Measurements from ENCODE around the gene ADAMTS17. TPM values are rescaled to one million over a fixed set of nuclear protein-coding genes. Genes with fewer than 3 reads are reported as not detected.

The ADAMTS17 gene
- total RNA-seq, 1 experiment from 2014 or later: 3.2 TPM

- H3K36me3 ChIP-seq (ENCODE audit: low read depth): no peaks in the 10 kb centered on the region
- H3K9me3 ChIP-seq (ENCODE audit: insufficient read depth, low read depth): no peaks in the 10 kb centered on the region
- no peak overlapping the region for H3K4me2 ChIP-seq
- no peaks in the 10 kb centered on the region for H3K27me3 ChIP-seq (ENCODE audit: insufficient read depth, low read depth)
- intact Hi-C loops (cut with micrococcal nuclease; ENCODE audit: unreplicated experiment): no loop called here
- H3F3A ChIP-seq (ENCODE audit: insufficient read depth, low read depth): no peaks in the 10 kb centered on the region
- POLR2A ChIA-PET (ENCODE audit: unreplicated experiment): no interaction called here
- no peak overlapping the region for H3K27ac ChIP-seq
- CTCF ChIA-PET: no interaction called here
- BruUV-seq (replicated peaks): no TSS peak
- no peak overlapping the region for H3K4me3 ChIP-seq
- H2AFZ ChIP-seq: no peak overlapping the region
- no peaks in the 10 kb centered on the region for H3K9me2 ChIP-seq (ENCODE audit: insufficient read depth)
- H3K4me1 ChIP-seq (replicated peaks; ENCODE audit: insufficient read depth): no peaks in the 10 kb centered on the region
- TF ChIP-seq, protein P1, sequence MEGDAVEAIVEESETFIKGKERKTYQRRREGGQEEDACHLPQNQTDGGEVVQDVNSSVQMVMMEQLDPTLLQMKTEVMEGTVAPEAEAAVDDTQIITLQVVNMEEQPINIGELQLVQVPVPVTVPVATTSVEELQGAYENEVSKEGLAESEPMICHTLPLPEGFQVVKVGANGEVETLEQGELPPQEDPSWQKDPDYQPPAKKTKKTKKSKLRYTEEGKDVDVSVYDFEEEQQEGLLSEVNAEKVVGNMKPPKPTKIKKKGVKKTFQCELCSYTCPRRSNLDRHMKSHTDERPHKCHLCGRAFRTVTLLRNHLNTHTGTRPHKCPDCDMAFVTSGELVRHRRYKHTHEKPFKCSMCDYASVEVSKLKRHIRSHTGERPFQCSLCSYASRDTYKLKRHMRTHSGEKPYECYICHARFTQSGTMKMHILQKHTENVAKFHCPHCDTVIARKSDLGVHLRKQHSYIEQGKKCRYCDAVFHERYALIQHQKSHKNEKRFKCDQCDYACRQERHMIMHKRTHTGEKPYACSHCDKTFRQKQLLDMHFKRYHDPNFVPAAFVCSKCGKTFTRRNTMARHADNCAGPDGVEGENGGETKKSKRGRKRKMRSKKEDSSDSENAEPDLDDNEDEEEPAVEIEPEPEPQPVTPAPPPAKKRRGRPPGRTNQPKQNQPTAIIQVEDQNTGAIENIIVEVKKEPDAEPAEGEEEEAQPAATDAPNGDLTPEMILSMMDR (conservative IDR thresholded peaks at IDR 0.05): no peak
- TF ChIP-seq EZH2 (IDR thresholded peaks at IDR 0.05; ENCODE audit: low read depth): no peak
- DNase-seq: no peak
- H3K79me2 ChIP-seq (ENCODE audit: low read depth): no peaks in the 10 kb centered on the region
- H4K20me1 ChIP-seq (ENCODE audit: insufficient read depth): no peaks in the 10 kb centered on the region
These were observed 352.7 kb downstream of the ADAMTS17 start for GRCh38 chr15:99989095-99989494.

DNA sequence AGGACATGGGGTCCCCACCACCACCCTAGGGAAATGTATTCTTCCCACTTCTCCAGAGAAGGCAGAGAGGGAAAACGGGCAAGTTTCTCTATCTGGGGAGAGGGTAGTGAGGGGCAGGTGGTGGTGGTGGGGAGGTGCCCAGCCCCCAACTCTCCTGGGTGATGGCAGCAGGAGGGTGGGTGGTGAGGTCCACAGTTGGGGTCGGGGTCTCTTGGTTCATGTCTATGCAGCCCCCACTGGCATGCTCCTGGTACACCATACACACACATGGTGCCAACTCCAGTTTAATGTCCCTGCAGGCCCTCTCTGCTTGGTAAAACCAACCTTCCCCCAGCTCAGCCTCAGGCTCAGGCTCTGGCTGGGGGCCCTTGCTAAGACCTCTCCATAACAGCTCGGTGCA lies 354.1 kb downstream of the ADAMTS17 start:
- Histone ChIP-seq H3K9me3 (ENCODE audit: insufficient read depth, low read depth) (no peaks in the 10 kb centered on the region), H3K27me3 (ENCODE audit: insufficient read depth, low read depth) (no peaks in the 10 kb centered on the region), H3K79me2 (ENCODE audit: low read depth) (no peaks in the 10 kb centered on the region), H3K9me2 (ENCODE audit: insufficient read depth) (no peaks in the 10 kb centered on the region), H4K20me1 (ENCODE audit: insufficient read depth) (no peaks in the 10 kb centered on the region), H3K36me3 (ENCODE audit: low read depth) (no peaks in the 10 kb centered on the region), H3K4me1 (replicated peaks; ENCODE audit: insufficient read depth) (no peaks in the 10 kb centered on the region), H3K27ac (no peak overlapping the region), H3F3A (ENCODE audit: insufficient read depth, low read depth) (no peaks in the 10 kb centered on the region), H2AFZ (no peak overlapping the region), H3K4me3 (no peak overlapping the region), H3K4me2 (no peak overlapping the region)
- no peak for DNase-seq
- ChIA-PET POLR2A (ENCODE audit: unreplicated experiment) (interaction anchor here (0.6 kb wide), 1 partner anchor 34 kb away, joined by 4 read pairs; no protein-coding TSS in a partner anchor), CTCF (no interaction called here)
- intact Hi-C loops (cut with micrococcal nuclease; ENCODE audit: unreplicated experiment): no loop called here
- no peak for TF ChIP-seq EZH2 (IDR thresholded peaks at IDR 0.05; ENCODE audit: low read depth)
- TF ChIP-seq, protein P1 (conservative IDR thresholded peaks at IDR 0.05): no peak
- BruUV-seq (replicated peaks): no TSS peak

DNA sequence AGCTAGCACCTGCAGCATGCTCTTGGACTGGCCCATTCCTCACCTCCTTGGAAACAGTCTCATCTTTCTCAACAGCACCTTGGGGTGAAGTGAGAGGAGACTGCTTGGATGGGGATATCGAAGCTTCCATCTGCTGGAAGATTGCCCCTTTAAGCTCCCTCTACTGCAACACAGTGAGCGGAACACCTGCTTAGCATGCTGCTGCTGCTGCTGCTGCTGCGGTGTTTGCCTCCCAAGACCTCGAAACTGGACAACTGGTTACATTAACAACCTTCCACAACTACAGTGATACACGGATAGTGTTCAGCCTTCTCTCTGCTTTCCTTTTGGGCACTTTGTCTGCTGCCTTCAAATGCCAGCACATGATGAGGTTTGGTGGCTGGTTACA lies 354.7 kb downstream of the ADAMTS17 start:
- Histone ChIP-seq H3K9me3 (ENCODE audit: insufficient read depth, low read depth) (no peaks in the 10 kb centered on the region), H4K20me1 (ENCODE audit: insufficient read depth) (no peaks in the 10 kb centered on the region), H3K9me2 (ENCODE audit: insufficient read depth) (no peaks in the 10 kb centered on the region), H3F3A (ENCODE audit: insufficient read depth, low read depth) (no peaks in the 10 kb centered on the region), H3K27me3 (ENCODE audit: insufficient read depth, low read depth) (no peaks in the 10 kb centered on the region), H3K4me3 (no peak overlapping the region), H3K27ac (no peak overlapping the region), H2AFZ (no peak overlapping the region), H3K36me3 (ENCODE audit: low read depth) (no peaks in the 10 kb centered on the region), H3K4me2 (no peak overlapping the region), H3K79me2 (ENCODE audit: low read depth) (no peaks in the 10 kb centered on the region), H3K4me1 (replicated peaks; ENCODE audit: insufficient read depth) (no peaks in the 10 kb centered on the region)
- POLR2A ChIA-PET (ENCODE audit: unreplicated experiment): interaction anchor here (0.6 kb wide), 1 partner anchor 34 kb away, joined by 4 read pairs; no protein-coding TSS in a partner anchor
- no TSS peak for BruUV-seq (replicated peaks)
- intact Hi-C loops (cut with micrococcal nuclease; ENCODE audit: unreplicated experiment): no loop called here
- CTCF ChIA-PET: no interaction called here
- TF ChIP-seq, protein P1 (conservative IDR thresholded peaks at IDR 0.05): no peak
- no peak for TF ChIP-seq EZH2 (IDR thresholded peaks at IDR 0.05; ENCODE audit: low read depth)
- no peak for DNase-seq
